Measurements from ENCODE around the gene GJD2.

Gene GJD2

GRCh38 chr15:34754674-34755418, at the start of gene GJD2:
Gene GJD2 (minus strand): TSS chr15:34754998. CDS start chr15:34754488, 510 bp downstream.
- no peak for DNase-seq (ENCODE audit: low spot score)

DNA sequence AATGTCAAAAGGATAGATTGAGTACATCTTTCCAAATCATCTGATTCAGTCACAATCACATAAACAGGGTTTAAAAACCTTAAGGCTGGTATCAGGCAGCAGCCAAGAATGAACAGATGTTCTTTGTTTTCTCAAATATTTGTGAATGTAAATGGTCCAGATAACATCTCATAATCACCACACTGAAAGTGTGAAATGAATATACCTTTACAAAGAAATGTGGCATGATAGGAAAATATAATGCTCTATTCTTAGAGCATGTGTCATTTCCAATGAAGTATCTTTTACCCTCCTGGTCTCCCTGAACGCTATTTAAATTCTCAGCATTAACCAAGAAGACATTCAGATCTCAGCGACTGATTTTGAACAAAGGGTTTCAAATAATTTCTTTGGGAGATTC, 49.3 kb upstream of the GJD2 start:
- no peak for DNase-seq (ENCODE audit: low spot score)

DNA sequence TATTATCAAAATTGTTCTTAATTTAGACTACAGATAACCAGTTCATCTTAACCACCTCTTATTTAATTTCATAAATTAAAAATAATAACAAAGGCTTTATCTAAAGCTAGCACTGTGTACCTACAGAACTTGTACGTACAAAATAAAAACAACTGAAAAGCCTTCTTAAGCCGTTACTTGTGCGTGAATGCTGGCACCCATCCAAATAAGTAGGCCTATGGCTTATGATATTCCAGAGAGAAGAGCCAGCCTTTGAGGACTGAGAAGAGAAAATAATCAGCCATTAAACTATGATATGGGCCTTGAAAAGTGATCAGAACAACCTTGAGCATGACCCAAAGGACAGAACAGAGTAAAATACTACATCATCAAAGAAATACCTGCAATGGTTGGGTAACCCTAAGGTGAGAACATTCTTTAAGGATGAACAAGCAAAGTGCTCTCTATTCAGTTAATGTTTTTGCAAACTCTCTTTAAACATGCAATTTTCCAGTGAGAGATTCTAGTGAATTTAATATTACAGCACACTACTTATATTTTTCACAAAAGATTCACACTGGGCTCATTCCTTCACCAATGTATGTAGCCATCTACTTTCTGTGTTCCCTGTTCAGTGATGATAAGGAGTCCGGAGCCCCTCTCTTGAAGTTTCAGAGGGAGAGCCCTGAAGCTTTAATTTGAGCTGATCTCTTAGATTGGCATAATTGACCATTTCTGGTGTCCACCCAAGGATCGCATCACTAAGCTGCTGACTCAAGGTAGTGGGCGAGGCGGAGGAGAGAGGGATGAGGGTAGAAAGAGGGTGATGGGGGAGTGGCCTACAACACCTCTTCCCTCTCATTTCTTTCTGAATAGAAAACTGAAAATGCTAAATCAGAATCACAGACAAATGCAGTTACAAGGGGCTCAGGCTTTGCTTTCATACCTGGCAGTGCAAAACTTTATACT, 48.3 kb upstream of the GJD2 start:
- DNase-seq (ENCODE audit: low spot score), result no peak

DNA sequence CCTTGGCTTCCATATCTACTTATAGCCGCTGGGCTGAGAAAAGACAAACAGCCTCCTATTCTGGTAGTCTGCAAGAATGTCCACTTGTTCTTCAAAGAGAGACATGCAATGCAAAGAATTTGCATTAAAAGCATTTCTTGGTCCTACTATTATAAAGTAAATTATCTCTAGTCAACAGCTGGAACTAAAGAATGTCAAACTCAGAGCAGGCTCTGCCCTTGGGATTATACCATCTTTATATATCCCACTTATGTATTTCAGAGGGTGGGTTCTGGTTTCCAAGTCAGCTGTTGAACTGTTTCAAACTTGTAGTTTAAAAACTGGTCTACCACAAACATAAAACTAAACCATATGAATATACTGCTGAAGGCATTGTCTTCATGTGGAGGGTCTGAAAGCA, 47.6 kb upstream of the GJD2 start:
- no peak for DNase-seq (ENCODE audit: low spot score)

- no peak for DNase-seq (ENCODE audit: low spot score)
Observed at GRCh38 chr15:34799149-34800101, 44.6 kb upstream of the GJD2 start.

- DNase-seq (ENCODE audit: low spot score), result no peak
Observed at GRCh38 chr15:34796847-34797435, 42.1 kb upstream of the GJD2 start.

DNA sequence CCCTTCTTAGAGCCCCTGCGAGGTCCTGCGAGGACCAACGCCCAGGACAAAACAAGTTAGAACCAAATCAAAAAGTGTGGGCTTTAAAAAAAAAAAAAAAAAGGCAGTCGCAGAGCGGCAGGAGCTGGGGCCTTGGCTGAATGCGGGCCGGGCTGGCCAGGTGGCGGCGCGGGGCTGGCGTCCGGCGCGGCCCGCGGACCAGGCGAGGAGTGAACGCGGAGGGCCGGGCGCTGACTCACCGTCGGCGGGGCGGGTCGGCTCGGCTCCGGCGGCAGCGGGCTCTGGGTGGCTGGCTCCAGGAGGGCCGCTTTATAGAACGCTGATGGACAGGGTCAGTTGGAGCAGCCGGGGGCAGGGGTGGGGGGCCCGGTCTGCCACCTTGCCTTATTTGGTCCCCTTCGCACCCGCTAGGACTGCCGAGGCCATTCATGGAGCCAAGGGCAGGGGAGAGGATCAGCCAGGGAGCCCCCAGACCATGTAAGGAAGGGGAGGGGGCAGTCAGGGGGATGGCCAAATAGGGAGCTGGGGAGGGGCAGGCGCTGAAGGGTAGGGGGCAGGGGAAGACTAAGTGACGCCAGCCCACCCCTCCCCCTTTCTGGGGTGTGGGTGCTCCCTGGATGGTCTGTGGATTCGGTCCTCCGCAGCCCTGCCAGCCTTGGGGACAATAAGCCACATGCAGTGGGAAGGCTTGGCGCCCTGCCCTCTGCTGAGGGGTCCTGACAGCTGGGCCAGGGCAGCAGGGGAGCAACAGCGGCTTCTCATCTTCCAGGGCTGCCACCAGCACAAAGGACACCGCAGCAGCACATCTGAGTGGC, 40.7 kb upstream of the GJD2 start, which contains the start of gene ACTC1:
Gene ACTC1 (minus strand): TSS at position 283 of the 815 bp plus-strand sequence. CDS start 741 bp downstream, outside the sequence.
- peak; percentile 86 for DNase-seq (ENCODE audit: low spot score)

- DNase-seq (ENCODE audit: low spot score), result no peak
Observed at GRCh38 chr15:34794590-34795206, 39.9 kb upstream of the GJD2 start.

GRCh38 chr15:34793901-34794300, 39.1 kb upstream of the GJD2 start:
- peak; percentile 26 for DNase-seq (ENCODE audit: low spot score)

DNA sequence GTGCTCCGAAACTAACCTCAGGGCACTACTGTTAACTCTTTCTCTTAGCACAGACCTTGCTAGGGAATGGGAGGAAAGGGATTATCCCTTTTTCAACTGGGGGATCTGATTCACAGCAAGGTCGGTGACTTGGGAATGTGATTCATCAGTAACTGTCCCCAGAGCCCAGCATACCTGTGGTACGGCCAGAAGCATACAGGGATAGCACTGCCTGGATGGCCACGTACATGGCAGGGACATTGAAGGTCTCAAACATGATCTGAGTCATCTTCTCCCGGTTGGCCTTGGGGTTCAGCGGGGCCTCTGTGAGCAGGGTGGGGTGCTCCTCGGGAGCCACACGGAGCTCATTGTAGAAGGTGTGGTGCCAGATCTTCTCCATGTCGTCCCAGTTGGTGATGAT, 38.3 kb upstream of the GJD2 start:
- DNase-seq (ENCODE audit: low spot score), result no peak

GRCh38 chr15:34791701-34792100, 36.9 kb upstream of the GJD2 start:
- no peak for DNase-seq (ENCODE audit: low spot score)

DNA sequence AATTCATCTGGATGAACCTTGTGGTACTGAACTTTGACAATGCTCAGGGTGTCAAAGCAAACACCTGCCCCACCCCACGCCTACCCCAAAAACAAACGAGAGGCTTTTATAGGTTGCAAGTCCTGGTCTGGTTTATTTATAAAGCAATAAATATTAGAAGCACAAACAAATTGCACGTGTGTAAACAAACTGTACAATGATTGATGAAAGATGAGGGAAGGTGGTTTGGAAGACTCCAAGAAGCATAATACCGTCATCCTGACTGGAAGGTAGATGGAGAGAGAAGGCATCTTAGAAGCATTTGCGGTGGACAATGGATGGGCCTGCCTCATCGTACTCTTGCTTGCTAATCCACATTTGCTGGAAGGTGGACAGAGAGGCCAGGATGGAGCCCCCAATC, 35.3 kb upstream of the GJD2 start:
- DNase-seq (ENCODE audit: low spot score), result no peak

DNA sequence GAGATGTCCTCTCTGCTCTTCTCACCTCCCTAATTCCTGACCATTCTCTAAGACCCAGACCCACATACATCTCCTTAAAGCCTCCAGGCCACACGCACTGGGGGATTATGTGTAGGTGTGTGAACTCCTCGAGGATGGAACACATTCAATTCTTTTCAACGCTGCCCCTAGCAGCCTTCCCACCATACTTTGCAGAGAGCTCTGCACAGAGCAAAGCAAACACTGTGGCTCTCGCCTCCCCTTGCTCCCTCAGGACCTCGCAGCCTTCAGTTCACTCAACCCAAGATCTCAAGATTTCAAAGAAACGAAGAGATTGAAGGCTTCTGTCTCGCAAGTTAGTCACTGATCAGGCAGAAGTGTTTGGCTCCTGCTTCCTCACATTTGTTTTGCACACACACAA, 34.5 kb upstream of the GJD2 start:
- no peak for DNase-seq (ENCODE audit: low spot score)

GRCh38 chr15:34786206-34786605, 31.4 kb upstream of the GJD2 start:
- no peak for DNase-seq (ENCODE audit: low spot score)

GRCh38 chr15:34783991-34784390, 29.2 kb upstream of the GJD2 start:
- no peak for DNase-seq (ENCODE audit: low spot score)

- DNase-seq (ENCODE audit: low spot score), result no peak
Observed at GRCh38 chr15:34783431-34783830, 28.6 kb upstream of the GJD2 start.

- no peak for DNase-seq (ENCODE audit: low spot score)
Observed at GRCh38 chr15:34782901-34783300, 28.1 kb upstream of the GJD2 start.

DNA sequence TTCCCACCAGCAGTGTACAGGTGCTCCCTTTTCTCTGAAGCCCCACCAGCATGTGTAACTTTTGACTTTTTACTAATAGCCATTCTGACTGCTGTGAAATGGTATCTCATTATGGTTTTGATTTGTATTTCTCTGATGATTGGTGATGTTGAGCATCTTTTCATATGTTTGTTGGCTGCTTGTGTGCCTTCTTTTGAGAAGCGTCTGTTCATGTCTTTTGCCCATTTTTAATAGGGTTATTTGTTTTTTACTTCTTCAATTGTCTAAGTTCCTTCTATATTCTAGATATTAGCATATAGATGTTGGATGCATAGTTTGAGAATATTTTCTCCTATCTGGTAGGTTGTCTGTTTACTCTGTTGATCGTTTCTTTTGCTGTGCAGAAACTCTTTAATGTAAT, 25.9 kb upstream of the GJD2 start:
- DNase-seq (ENCODE audit: low spot score), result no peak

DNA sequence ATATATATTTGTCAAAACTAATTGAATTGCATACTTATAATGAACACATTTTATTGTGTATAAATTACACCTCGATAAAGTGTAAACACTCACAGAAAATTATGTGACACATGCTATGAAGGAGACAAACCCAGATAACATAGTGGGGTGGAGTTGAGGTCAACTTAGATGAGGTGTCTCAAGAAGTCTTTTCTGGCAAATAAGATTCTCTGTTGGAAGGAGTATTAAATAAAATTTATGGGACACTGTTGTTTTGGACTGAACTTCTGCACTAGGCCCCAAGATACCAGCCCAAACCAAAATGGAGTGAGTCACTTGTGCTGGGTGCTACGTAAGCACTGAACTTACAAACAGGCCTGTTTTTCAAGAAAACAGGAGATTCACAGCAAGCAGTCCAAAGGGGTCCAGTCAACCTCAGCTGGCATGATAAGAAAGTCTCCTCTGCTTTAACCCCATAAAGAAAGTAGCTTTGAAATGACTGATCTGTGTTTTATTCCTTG, 21.9 kb upstream of the GJD2 start:
- no peak for DNase-seq (ENCODE audit: low spot score)

GRCh38 chr15:34773917-34774316, 19.1 kb upstream of the GJD2 start:
- no peak for DNase-seq (ENCODE audit: low spot score)
